Measurements from ENCODE around the gene RLF.

DNA sequence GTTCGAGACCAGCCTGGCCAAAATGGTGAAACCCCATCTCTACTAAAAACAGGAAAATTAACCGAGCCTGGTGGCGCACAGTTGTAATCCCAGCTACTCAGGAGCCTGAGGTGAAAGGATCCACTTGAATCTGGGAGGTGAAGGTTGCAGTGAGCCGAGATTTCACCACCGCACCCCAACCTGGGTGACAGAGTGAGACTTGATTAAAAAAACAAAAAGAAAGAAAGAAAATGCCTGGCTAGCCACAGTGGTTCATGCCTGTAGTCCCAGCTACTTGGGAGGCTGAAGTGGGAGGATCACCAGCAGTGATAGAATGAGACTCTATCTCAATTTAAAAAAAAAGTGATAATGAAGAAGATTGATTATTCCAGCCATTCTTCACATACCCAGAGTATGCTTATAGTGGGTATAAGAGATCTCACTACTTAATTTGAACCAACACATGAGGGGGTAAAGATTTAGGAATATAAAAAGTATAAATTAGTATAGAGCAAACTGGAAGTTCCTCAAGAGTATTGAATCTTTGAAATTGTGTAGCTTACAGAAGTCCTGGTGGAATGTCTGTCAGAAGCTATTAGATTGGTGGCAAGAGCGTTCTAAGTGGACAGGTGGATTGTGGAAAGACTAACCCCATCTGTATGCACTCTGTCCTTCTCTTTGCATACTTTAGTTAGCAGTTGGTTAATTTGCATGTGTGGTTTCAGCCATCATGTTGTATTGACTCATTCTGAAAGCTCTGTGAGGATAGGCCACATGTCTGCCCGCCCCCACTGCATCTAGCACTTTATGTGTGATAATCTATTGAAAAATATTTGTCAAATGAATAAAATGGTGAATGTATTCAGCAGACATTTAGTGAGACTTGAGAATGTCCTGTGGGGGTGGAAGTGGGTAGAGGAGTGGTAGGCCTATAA, 25.0 kb downstream of the RLF start:
- TF ChIP-seq CTCF (conservative IDR thresholded peaks at IDR 0.05 in 1 of 2, IDR thresholded peaks at IDR 0.05 in 1 of 2; ENCODE audit: extremely low read depth in 1 of 2, insufficient read depth in 1 of 2, low read depth in 1 of 2, low read length in 2 of 2) (no peak), EZH2 (IDR thresholded peaks at IDR 0.05; ENCODE audit: borderline replicate concordance, low read length) (no peak)

Data from mammary epithelial cell (primary cell).